ENCODE results near the gene CLDN19.
"Not testable (repeated sequence)": the region's sequence is repeated elsewhere in the genome, so short reads cannot be mapped to it uniquely, and the experiment has no call there.

CLDN19 gene

GRCh38 chr1:42761567-42761966 is 21.5 kb upstream of the CLDN19 start:
- no peak for DNase-seq (ENCODE audit: low read depth in 4 of 4, low spot score in 1 of 4)

GRCh38 chr1:42759114-42759513 is 19.1 kb upstream of the CLDN19 start:
- no peak for DNase-seq (ENCODE audit: low read depth in 4 of 4, low spot score in 1 of 4)

- DNase-seq (ENCODE audit: low read depth in 4 of 4, low spot score in 1 of 4) = no peak
Measured at GRCh38 chr1:42758641-42759040, 18.6 kb upstream of the CLDN19 start.

GRCh38 chr1:42757892-42758275 is 17.8 kb upstream of the CLDN19 start:
- no peak for DNase-seq (ENCODE audit: low read depth in 4 of 4, low spot score in 1 of 4)

- no peak for DNase-seq (ENCODE audit: low read depth in 4 of 4, low spot score in 1 of 4)
Measured at GRCh38 chr1:42756956-42757891, 17.2 kb upstream of the CLDN19 start.

GRCh38 chr1:42753070-42753469 is 13.0 kb upstream of the CLDN19 start:
- no peak for DNase-seq (ENCODE audit: low read depth in 4 of 4, low spot score in 1 of 4)

- DNase-seq (ENCODE audit: low read depth in 4 of 4, low spot score in 1 of 4) = no peak
Measured at GRCh38 chr1:42752284-42752683, 12.2 kb upstream of the CLDN19 start.

GRCh38 chr1:42751511-42752070 is 11.6 kb upstream of the CLDN19 start:
- not testable (repeated sequence) for DNase-seq (ENCODE audit: low read depth in 4 of 4, low spot score in 1 of 4)

- DNase-seq (ENCODE audit: low read depth in 4 of 4, low spot score in 1 of 4) = no peak
Measured at GRCh38 chr1:42750041-42750440, 10.0 kb upstream of the CLDN19 start.

GRCh38 chr1:42748461-42749410 is 8.7 kb upstream of the CLDN19 start:
- DNase-seq (ENCODE audit: low read depth in 4 of 4, low spot score in 1 of 4) = no peak

- DNase-seq (ENCODE audit: low read depth in 4 of 4, low spot score in 1 of 4) = no peak
Measured at GRCh38 chr1:42748021-42748420, 8.0 kb upstream of the CLDN19 start.

- DNase-seq (ENCODE audit: low read depth in 4 of 4, low spot score in 1 of 4) = peak in 2 of 4 experiments; percentile 21 to 42
Measured at GRCh38 chr1:42747125-42747524, 7.1 kb upstream of the CLDN19 start.

- no peak for DNase-seq (ENCODE audit: low read depth in 4 of 4, low spot score in 1 of 4)
Measured at GRCh38 chr1:42746436-42747105, 6.5 kb upstream of the CLDN19 start.

GRCh38 chr1:42745851-42746250 is 5.8 kb upstream of the CLDN19 start:
- no peak for DNase-seq (ENCODE audit: low read depth in 4 of 4, low spot score in 1 of 4)

- no peak for DNase-seq (ENCODE audit: low read depth in 4 of 4, low spot score in 1 of 4)
Measured at GRCh38 chr1:42744148-42744413, 4.0 kb upstream of the CLDN19 start.

GRCh38 chr1:42743317-42744147 is 3.5 kb upstream of the CLDN19 start:
- no peak for DNase-seq (ENCODE audit: low read depth in 4 of 4, low spot score in 1 of 4)

GRCh38 chr1:42742617-42743316 is 2.7 kb upstream of the CLDN19 start:
- no peak for DNase-seq (ENCODE audit: low read depth in 4 of 4, low spot score in 1 of 4)

GRCh38 chr1:42742141-42742540 is 2.1 kb upstream of the CLDN19 start:
- no peak for DNase-seq (ENCODE audit: low read depth in 4 of 4, low spot score in 1 of 4)

- DNase-seq (ENCODE audit: low read depth in 4 of 4, low spot score in 1 of 4) = no peak
Measured at GRCh38 chr1:42741706-42742105, 1.7 kb upstream of the CLDN19 start.

Data from stimulated activated CD4-positive, alpha-beta T cell treated with anti-CD3 and anti-CD28 coated beads, Interleukin-1b, Interleukin-23, amount 100 ng/mL, for 24 hours (primary cell).